Activated T-helper 1 cell treated with anti-CD3 and anti-CD28 coated beads, Interleukin-2, amount 50 U/mL, for 16 hours (primary cell): ENCODE data around the gene MAD2L1BP.
"Not testable (repeated sequence)": the region's sequence is repeated elsewhere in the genome, so short reads cannot be mapped to it uniquely, and the experiment has no call there.

Experiments
- DNase-seq, 2 donors: peaks; one replicate each; pipeline ENCODE4 v3.0.0-alpha.2; 2020; ENCODE audit warnings: low read depth in 1 of 2, low spot score in 1 of 2

The MAD2L1BP gene, protein sequence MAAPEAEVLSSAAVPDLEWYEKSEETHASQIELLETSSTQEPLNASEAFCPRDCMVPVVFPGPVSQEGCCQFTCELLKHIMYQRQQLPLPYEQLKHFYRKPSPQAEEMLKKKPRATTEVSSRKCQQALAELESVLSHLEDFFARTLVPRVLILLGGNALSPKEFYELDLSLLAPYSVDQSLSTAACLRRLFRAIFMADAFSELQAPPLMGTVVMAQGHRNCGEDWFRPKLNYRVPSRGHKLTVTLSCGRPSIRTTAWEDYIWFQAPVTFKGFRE

DNA sequence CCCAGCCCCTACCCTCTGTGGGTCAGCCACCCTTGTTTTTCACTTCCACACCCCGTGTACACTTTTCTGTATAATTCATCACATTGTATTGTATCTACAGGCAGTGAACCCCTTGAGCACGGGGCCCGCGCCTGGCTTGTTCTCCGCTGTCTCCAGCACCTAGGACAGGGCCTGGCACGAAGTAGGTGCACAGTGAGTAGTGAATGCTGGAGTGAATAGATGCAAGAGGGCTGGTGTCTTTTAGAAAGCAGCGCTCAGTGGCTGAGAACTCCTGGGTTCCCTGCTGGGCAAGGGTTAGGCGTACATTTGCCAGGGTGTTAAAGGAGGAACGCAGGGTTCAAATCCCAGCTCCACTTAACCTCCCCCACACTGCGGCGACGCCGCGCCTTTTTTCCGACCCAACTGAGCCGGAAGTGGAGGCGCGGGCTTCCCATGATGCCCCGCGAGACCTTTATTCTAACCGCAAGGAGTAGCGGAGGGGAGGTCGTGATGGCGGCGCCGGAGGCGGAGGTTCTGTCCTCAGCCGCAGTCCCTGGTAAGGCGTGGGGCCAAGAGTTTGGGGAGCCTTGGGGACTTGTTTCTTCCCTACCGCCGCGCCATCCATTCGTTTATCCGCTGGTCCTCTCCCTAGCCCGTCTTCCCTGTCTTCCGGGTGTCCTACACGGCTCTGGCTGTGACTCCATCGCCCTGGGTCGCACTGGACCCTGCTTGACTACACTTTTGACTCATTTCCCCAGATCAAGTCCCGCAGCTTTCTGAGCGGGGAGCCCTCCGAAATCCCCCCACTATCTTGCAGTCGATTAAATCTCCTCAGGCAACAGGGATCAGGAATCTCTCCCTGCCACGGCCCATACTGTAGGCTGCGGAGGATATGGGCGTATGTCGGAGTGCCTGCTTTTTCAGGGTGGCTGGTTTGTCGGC, at the start of gene MAD2L1BP:
MAD2L1BP (plus strand) TSS at position 454 of the 921 bp plus-strand sequence; CDS start at position 490, 36 bp downstream.
- peak; percentile 70 to 78 for DNase-seq

DNA sequence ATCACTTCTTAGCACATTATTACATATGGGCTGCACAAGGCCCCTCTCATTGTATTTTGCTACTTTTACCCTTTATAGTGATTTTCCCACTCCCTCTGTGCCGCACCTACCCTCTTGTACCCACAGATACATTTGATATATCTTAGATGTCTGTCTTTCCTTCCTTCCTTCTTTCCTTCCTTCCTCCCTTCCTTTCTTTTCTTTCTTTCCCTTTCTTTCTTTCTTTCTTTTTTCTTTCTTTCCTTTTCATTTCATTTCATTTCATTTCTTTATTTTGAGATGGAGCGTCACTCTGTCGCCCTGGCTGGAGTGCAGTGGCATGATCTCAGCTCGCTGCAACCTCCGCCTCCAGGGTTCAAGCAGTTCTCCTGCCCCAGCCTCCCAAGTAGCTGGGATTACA, 47.4 kb upstream of the MAD2L1BP start:
- no peak for DNase-seq

DNA sequence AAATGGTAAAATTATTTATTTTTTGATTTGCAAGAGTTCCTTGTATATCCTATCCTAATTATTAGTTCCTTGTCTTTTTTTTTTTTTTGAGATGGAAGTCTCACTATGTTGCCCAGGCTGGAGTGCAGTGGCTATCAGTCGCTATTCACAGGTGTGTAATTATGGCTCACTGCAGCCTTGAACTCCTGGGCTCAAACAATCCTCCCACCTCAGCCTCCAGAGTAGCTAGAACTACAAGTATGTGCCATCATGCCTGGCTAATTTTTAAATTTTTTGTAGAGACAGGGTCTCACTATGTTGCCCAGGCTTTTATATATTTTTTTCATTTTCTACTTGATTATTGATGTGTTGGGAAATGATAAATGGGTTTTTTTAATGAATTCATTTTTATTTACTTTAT, 46.1 kb upstream of the MAD2L1BP start:
- not testable (repeated sequence) for DNase-seq

DNA sequence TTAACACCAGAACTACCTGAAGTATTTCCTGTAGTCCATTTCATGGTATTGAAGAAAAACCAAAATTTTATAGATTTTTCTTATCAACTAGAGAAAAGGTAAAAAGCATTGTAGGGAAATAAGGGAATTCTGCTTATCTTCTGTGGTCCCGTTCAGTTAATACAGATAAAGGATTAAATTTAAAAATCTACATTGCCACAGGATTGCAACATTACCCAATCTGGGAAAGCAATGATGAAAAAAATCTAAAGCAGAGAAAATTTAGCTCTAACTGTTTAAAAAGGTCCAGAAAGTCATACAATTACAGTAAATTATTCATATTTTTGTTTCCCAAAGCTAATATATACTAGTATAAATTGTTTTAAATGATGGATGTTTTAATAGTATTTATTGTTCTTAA, 41.7 kb upstream of the MAD2L1BP start:
- DNase-seq = no peak

DNA sequence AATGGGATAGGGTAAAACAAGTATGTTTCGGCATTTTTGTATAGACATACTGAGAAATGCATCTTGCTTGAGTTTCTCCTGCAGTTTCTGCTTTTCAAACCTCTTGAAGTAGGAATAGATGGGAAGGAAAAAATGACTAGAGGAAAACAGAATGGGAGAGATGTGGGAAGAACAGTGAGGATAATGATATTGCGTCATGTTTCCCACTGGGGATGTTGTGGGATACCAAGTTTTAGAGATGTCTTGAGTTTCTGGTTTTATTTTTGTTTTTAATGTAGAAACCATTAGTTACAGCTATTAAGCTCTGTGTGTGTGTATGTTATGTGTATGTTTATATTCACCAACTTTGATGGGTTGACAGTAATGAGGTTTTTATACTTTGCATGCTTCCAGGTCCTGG, 35.0 kb upstream of the MAD2L1BP start:
- no peak for DNase-seq

DNA sequence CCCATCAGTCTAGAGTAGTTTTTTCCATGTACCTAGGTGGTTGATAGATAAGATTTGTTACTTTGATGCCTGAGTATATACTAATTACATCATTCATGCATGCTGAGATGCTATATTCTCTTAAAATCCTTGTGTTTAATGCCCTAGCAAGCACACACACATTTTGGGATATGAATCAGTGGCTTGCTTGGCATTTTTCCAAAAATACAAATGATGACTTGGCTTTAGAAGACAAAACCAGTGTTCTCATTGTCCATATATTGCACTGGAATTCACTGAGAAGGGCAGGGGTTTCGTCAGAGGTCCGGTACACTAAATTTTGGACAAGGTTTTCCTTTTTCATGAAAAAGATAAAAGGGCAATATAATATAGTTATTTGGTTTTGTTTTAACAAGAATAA, 31.5 kb upstream of the MAD2L1BP start:
- no peak for DNase-seq

DNA sequence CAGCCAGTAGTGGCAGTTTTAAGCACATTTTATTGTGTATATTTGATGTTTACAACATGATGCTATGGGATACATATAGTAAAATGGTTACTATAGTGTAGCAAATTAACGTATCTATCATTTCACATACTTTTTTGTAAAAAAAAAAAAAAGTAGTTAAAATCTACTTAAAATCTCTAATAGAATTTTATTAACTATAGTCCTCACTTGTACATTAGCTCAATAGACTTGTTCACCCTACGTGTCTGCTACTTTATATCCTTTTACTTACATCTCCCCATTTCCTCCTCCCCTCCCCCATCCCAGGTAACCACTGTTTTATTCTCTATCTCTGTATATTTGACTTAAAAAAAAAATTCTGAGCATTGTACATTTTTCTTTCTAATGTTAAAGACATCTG, 29.6 kb upstream of the MAD2L1BP start:
- DNase-seq = no peak

DNA sequence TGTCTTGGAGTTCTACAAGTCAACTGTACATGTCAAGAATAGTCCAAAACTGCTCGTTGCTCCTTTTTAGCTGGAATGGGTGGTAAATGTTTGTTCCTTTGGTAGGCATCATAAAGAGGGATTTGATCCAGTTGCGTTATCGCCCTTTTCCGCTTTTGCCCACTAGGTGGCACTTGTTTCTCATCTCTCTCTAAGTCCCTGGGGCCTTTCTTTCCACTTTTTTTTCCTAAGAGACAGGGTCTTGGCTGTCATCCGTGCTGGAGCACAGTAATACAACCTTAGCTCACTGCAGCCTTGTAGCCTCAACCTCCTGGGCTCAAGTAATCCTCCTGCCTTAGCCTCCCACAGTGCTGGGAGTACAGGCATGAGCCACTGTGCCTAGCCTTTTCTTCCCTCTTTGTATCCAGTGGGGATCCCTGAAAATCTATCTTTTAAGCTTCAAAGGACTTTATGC, 27.3 kb upstream of the MAD2L1BP start:
- peak; percentile 20 to 30 for DNase-seq

DNA sequence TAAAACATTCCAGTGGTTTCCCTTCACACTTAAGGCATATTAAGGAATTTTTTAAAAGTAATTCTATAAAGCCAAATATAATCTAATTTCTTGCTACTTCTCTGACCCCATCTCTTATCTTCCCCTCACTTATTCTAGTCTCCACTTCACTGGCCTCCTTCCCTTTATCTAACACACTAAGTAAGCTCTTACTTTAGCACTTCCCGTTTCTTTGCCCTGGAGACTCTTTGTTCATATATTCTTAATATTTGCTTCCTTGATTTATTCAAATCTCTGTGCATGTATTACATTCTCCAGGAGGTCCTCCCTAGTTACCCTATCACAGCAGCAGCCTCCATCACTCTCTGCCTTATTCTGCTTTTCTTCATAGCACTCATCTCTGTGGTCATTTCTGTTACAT, 26.8 kb upstream of the MAD2L1BP start:
- no peak for DNase-seq

DNA sequence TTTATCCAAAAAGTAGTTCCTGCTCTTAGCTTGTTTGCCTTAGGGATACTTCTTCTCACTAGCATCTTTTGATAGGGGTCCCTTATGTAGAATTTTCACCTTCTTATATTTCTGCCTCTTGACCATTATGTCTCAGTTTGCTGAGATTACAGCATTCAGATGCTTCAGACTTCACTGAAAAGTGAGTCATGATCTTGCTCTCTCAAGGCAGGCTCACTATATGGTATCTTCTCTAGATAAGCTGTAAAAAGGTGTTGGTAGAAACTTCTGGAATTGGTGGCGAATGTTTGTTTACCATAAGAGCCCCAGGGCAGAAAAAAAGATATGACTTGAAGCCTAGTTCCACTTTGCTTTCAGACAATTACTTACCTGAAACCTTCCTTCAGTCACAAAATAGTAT, 26.2 kb upstream of the MAD2L1BP start:
- DNase-seq = no peak

DNA sequence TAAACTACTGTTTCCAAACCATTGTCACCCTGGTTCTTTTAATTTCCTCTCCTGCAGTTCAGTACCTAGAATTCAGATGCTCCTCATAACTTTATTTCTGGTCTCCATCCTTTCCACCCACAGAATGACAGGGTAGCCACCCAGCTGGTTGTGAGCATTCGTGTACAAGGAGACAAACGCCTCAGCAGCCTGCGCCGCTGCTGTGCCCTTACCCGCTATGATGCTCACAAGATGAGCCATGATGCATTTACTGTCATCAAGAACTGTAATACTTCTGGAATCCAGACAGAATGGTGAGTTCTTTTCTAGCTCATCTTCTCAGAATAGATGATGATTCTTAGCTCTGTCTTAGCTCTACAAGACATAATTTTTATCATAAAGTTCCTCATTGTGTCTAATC, 25.2 kb upstream of the MAD2L1BP start:
- no peak for DNase-seq

DNA sequence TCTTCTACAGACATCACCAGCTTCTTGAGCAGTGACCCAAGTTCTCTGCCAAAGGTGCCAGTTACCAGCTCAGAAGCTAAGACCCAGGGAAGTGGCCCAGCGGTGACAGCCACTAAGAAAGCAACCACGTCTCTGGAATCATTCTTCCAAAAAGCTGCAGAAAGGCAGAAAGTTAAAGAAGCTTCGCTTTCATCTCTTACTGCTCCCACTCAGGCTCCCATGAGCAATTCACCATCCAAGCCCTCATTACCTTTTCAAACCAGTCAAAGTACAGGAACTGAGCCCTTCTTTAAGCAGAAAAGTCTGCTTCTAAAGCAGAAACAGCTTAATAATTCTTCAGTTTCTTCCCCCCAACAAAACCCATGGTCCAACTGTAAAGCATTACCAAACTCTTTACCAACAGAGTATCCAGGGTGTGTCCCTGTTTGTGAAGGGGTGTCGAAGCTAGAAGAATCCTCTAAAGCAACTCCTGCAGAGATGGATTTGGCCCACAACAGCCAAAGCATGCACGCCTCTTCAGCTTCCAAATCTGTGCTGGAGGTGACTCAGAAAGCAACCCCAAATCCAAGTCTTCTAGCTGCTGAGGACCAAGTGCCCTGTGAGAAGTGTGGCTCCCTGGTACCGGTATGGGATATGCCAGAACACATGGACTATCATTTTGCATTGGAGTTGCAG, 21.8 kb upstream of the MAD2L1BP start:
- no peak for DNase-seq

DNA sequence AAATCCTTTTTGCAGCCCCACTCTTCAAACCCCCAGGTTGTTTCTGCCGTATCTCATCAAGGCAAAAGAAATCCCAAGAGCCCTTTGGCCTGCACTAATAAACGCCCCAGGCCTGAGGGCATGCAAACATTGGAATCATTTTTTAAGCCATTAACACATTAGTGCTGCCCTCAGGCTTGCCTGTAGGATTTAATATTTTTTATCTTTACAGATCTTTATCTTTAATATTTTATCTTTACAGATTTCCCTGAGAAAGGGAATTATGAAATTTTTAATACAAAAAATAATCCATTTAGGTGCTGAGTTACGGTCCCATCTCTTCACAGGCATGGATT, 21.3 kb upstream of the MAD2L1BP start:
- no peak for DNase-seq

DNA sequence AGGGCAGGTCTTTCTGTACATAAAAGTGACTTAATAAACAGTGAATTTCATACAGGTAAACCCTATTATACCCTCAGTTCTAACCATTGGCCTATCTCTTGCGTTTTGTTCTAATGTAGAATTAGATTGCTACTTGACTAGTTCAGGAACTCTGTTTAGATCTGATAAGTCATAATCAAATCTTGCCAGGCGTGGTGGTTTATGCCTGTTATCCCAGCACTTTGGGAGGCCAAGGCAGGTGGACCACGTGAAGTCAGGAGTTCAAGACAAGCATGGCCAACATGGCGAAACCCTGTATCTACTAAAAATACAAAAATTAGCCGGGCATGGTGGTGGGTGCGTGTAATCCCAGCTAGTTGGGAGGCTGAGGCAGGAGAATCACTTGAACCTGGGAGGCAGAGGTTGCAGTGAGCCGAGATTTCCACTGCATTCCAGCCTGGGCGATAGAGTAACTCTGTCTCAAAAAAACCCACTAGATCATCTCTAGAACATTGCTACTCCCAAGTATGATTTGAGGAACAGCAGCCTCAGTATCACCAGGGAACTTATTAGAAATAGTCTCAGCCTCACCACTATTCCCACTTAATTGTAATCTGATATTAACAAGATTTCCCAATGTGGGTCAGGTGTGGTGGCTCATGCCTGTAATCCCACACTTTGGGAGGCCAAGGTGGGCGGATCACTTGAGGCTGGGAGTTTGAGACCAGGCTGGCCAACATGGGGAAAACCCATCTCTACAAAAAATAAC, 18.7 kb upstream of the MAD2L1BP start:
- DNase-seq = no peak

DNA sequence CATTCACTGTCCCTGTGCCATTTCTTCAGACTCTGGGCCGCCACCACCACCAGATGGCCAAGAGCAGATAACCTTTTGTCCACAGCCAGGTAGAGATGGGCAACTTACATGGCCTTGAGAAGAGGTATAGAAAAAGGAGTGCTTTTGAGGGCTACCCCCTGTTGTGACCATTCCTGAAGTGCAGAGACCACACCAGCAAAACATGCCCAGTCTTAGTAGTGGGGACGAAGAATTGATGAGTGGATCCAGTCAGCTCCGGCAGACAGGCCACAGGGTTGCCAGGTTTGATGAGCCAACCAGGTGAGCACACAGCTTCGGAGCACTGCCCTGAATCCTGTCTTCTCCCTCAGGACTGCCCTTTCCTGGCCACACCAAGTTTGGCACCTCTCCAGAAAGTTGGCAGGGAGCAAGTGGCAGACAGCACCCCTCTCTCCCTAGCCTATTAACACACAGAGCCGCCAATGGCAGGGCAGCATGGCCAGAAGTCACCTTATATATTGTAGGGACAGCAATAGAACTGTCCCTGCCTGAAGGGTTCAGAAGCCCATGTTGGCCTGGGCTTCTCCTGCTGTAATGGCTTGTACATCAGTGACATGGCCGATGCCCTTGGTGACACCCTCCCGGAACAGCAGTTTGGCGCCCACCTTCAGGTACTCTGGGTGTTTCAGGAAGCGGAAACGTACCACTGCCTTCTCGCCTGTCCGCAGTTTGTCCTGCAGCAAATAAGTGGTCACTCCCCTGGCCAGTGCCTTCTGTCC, 14.4 kb upstream of the MAD2L1BP start:
- DNase-seq = no peak

DNA sequence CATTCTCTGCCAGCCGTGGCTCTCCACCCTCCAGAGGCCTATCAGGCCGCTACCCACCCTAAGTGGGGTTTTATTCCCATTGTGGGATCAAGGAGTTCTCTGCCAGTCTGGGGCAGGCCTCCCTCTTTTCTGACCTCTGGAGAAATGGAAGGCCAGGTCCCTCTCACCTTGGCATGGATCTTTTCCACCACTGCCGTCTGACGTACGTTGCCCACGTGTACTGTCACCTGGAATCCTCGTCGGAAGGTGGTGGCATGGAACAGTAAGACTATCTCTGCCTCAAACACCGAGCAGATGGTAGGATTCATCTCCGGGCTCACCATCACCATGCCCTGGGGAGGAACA, 13.8 kb upstream of the MAD2L1BP start:
- DNase-seq = no peak

DNA sequence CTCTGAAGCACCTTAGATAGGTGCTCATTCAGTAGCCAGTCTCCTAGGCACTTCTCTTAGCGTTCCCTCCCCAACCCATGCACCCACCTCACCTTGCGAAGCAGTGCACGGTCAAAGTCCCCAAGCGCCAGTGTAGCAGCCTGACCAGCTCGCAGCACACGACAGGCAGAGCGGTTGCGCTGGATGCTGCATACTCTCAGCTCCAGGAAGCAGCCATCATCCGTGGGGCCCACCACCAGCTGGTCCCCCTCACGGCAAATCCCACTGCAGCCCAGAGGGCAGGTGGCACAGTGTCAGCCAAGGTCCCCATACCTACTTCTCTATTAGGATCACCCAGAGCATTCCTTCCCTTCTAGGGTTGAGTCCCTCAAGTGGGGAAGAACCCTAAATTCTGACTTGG, 13.1 kb upstream of the MAD2L1BP start:
- no peak for DNase-seq

DNA sequence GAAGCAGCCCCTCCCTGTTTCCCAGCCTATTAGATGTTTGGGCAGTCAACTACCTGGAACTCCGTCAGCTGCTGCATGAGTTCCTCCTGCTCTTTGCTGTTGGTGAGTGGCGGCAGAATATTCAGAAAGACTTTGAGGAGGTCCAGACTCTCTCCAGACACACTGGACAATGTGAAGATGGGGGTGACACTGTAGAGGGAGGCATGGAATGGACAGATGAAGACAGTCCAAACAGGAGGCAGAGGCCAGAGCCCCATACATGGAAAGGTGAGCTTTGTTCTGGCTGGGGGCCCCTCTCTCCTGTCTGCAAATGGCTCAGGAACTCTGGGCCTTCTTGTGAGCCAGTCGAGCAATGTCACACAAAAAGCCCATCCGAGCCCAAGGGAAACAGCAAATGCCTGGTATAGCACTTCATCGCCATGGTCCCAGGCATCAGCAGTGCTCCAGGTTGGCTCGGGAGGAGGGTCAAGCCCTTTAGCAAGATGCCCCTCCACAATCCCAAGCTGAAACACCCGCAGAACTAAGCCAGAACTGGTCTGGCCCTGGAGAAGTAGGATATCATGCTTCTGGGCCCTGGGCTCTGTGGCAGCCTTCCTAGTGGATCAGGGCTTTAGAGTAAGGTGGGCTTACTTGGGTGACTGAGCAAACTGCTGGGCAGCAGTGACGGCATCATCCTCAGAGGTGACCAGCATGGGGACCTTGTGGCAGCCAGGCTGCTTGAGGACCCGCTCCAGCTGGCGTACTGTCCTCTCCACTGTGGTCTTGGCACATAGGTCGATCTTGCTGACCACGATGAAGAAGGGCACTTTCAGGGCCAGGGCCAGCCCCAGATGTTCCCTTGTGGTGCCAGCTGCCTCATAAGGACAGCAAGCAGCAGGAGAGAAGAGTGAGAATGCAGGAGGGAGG, 11.5 kb upstream of the MAD2L1BP start:
- no peak for DNase-seq

DNA sequence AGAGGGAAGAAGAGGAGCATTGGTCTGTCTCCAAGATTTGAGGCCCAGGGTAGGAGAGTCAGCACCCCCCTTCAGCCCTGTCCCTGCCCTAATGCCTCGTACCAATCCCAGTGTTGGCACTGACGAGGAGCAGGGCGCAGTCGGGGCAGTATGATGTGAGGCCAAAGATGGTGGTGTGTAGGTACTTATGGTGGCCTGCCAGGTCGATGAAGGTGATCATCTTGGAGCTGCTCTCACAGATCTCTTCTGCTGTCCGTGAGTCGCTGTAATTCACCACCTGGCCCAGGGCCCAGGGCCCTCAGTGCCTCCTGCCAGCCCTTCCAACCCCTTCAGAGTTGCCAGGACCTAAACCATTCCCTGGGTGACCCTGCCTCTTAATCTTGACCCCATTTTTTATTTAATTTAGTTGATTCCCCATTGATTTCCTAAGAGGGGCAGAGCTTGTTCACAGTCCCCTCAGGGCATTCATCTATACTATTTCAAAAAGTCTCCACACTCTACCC, 10.8 kb upstream of the MAD2L1BP start:
- no peak for DNase-seq
